Esophagus muscularis mucosa (tissue), 4 donors: Measurements from ENCODE around the gene SLC2A1. TPM values are rescaled to one million over a fixed set of nuclear protein-coding genes. Genes with fewer than 3 reads are reported as not detected.

Experiments used
- DNase-seq: peaks from one replicate; pipeline ENCODE4 v3.0.0-alpha.2; 2017; ENCODE audit errors: extremely low spot score
- H3K27ac ChIP-seq, 4 donors: fragments of 200-600 bp; sonication (generic); replicated peaks in 1 of 4; 1 replicate in 3 of 4; 2 replicates in 1 of 4; pipeline ENCODE4 v1.5.1; 2016 to 2019; ENCODE audit warnings: mild to moderate bottlenecking in 1 of 4
- H3K27me3 ChIP-seq, 4 donors: fragments of 200-600 bp; sonication (generic); one replicate each; pipeline versions ENCODE4 v1.5.1 to v1.6.0; 2016 to 2019
- H3K36me3 ChIP-seq, 4 donors: fragments of 200-600 bp; sonication (generic); one replicate each; pipeline ENCODE4 v1.5.1; 2016 to 2019
- H3K4me1 ChIP-seq, 4 donors: fragments of 200-600 bp; sonication (generic); one replicate each; pipeline ENCODE4 v1.5.1; 2016 to 2019
- H3K4me3 ChIP-seq, 4 donors: fragments of 200-600 bp; sonication (generic); 1 replicate in 2 of 4; 2 replicates in 2 of 4; pipeline ENCODE4 v1.5.1; 2016 to 2019; ENCODE audit warnings: mild to moderate bottlenecking in 4 of 4, moderate library complexity in 1 of 4
- H3K9me3 ChIP-seq, 4 donors: fragments of 200-600 bp; sonication (generic); 1 replicate in 3 of 4; 2 replicates in 1 of 4; pipeline ENCODE4 v1.5.1; 2016 to 2019
- EP300 ChIP-seq: sonication (generic); formaldehyde crosslinking; IDR thresholded peaks from one replicate; pipeline ENCODE4 v1.6.1; 2017; ENCODE audit warnings: antibody characterized with exemption
- POLR2A ChIP-seq: fragments of 450-650 bp; IDR thresholded peaks from one replicate; pipeline ENCODE4 v1.6.1; 2017; ENCODE audit warnings: antibody characterized with exemption, moderate library complexity, mild to moderate bottlenecking, low read depth
- POLR2AphosphoS5 ChIP-seq, 2 donors: sonication (generic); formaldehyde crosslinking; IDR thresholded peaks; one replicate each; pipeline ENCODE4 v1.6.1; 2017; ENCODE audit warnings: antibody characterized with exemption in 2 of 2
- WGBS: methylation state at CpG from one replicate; pipeline ENCODE4 v1.1.5; 2018; 5-methylcytosine and 5-hydroxymethylcytosine counted together
- intact Hi-C: fragments of 100-400 bp; cut with DNase I; formaldehyde crosslinking; loops from one replicate; pipeline ENCODE4 v1.15.1; 2023
- total RNA-seq, 4 donors: library from RNA; depleted of rRNA; stranded (reverse); fragments of >200 nt; gene quantifications; one replicate each; pipeline versions ENCODE4 v1.1.0 to v1.2.1, GENCODE V29; 2016
- TF ChIP-seq, protein P1 (sequence below), 3 experiments: fragments of 200-600 bp in 2 of 3; fragments of 450-650 bp in 1 of 3; sonication (generic) in 2 of 3; IDR thresholded peaks; one replicate each; pipeline ENCODE4 v1.5.1; 2017 to 2019; ENCODE audit warnings: antibody characterized with exemption in 3 of 3, mild to moderate bottlenecking in 2 of 3, moderate library complexity in 1 of 3

The SLC2A1 gene
- total RNA-seq, 4 donors from 2014 or later, result 17.4 to 63.6 (median 31.8) TPM

DNA sequence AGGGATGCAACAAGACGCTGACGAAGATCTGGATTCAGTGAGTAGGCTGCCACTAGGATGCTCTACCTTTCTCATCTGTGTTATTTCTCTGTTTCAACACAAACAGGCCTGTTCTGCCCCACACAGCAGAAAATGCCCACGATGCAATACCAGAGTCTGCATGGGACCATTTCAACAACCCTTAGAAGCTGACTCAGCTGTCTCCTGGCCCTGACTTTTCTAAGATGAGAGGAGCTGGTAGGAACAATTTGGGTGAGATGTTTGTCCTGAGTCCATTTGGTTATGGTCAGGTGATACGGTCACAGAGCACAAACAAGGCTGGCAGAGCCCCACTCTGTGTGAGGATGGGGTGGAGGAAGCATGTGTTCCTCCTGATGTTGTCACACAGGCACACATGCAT lies 11.5 kb upstream of the SLC2A1 start:
- WGBS, result 98% methylated on average over 4 of the region's 4 CpGs
- no peak overlapping the region for H3K27ac ChIP-seq
- no peak overlapping the region for H3K4me3 ChIP-seq
- TF ChIP-seq, protein P1, sequence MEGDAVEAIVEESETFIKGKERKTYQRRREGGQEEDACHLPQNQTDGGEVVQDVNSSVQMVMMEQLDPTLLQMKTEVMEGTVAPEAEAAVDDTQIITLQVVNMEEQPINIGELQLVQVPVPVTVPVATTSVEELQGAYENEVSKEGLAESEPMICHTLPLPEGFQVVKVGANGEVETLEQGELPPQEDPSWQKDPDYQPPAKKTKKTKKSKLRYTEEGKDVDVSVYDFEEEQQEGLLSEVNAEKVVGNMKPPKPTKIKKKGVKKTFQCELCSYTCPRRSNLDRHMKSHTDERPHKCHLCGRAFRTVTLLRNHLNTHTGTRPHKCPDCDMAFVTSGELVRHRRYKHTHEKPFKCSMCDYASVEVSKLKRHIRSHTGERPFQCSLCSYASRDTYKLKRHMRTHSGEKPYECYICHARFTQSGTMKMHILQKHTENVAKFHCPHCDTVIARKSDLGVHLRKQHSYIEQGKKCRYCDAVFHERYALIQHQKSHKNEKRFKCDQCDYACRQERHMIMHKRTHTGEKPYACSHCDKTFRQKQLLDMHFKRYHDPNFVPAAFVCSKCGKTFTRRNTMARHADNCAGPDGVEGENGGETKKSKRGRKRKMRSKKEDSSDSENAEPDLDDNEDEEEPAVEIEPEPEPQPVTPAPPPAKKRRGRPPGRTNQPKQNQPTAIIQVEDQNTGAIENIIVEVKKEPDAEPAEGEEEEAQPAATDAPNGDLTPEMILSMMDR (IDR thresholded peaks at IDR 0.05), result no peak
- TF ChIP-seq POLR2A (no peak), EP300 (no peak), POLR2AphosphoS5 (IDR thresholded peaks at IDR 0.05) (no peak)
- H3K36me3 ChIP-seq, result peaks cover 0 to 3% (median 0%) of the 10 kb centered on the region in 4 donors
- intact Hi-C loops, result no loop called here
- no peaks in the 10 kb centered on the region for H3K9me3 ChIP-seq
- H3K4me1 ChIP-seq, result no peaks in the 10 kb centered on the region
- no peaks in the 10 kb centered on the region for H3K27me3 ChIP-seq
- DNase-seq, result no peak

DNA sequence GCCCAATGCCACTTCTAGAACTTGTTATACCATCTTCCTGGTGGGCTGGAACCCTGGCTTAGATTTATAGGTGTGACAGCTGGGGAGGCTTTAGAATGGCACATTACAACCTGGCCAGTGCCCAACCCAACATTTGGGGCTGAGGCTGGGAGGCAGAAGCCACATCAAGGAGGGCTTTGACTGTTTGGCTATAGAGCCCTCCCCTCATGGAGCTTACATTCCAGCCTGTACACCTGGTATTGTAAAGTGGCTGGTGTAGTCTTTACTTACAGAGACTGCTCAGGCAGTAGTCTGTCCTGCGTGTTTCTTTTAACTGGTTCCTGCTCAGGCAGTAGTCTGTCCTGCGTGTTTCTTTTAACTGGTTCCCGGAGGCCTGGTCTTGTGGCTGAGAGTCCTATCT lies 10.0 kb upstream of the SLC2A1 start:
- no peaks in the 10 kb centered on the region for H3K27me3 ChIP-seq
- H3K4me1 ChIP-seq, result peaks cover 0 to 5% (median 4%) of the 10 kb centered on the region in 4 donors
- no peak overlapping the region for H3K27ac ChIP-seq
- H3K4me3 ChIP-seq, result no peak overlapping the region
- WGBS, result 71% methylated on average over 3 of the region's 3 CpGs
- TF ChIP-seq EP300, result no peak
- no peak for TF ChIP-seq POLR2A
- TF ChIP-seq, protein P1 (IDR thresholded peaks at IDR 0.05), result no peak
- no peak for TF ChIP-seq POLR2AphosphoS5 (IDR thresholded peaks at IDR 0.05)
- intact Hi-C loops, result no loop called here
- H3K36me3 ChIP-seq, result peaks cover 0 to 3% (median 0%) of the 10 kb centered on the region in 4 donors
- H3K9me3 ChIP-seq, result no peaks in the 10 kb centered on the region
- DNase-seq, result no peak

DNA sequence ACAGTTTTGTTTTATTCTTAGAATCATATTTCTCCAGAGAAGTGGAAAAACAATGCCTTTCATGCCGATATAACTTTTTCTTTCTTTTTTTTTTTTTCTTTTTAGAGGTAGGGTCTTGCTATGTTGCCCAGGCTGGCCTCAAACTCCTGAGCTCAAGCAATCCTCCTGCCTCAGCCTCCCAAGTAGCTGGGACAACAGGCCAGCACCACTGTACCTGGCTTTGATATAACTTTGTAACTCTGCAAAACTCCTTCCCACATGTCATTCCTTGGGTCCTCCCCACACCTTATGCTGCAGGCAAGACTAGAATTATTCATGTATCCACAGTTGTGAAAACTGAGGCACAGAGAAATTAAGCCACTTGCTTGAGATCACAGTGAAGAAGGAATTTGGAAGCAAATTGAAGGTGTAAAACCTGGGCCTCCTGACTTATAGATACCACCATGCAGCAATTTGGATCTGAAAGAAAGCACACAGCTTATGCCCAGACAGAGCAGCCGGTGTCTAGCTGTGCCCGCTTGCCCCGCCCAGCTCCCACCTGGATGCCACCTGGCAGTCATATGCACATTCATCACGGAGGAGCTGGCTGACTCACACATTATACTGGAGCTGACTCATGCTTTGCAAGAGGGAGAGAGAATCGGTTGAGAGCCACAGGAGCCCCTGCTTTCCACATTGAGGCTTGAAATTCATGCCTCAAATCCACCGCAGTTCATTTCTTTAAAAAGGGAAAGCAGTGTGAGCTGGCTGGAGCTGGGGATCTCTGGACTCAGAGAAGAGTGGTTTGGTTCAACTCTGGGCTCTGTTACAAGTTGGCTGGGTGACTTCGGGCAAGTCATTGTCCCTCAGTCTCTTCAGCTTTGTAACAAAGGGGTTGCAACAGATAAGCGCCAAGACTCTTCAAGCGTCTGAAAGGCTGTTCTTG lies 8.3 kb upstream of the SLC2A1 start:
- WGBS, result 72% methylated on average over 10 of the region's 10 CpGs
- Histone ChIP-seq H3K4me1 (peaks cover 10 to 22% (median 21%) of the 10 kb centered on the region in 4 donors), H3K36me3 (no peaks in the 10 kb centered on the region), H3K27ac (no peak overlapping the region), H3K4me3 (no peak overlapping the region), H3K27me3 (no peaks in the 10 kb centered on the region), H3K9me3 (no peaks in the 10 kb centered on the region)
- TF ChIP-seq, protein P1 (IDR thresholded peaks at IDR 0.05), result no peak
- DNase-seq, result no peak
- intact Hi-C loops, result no loop called here

DNA sequence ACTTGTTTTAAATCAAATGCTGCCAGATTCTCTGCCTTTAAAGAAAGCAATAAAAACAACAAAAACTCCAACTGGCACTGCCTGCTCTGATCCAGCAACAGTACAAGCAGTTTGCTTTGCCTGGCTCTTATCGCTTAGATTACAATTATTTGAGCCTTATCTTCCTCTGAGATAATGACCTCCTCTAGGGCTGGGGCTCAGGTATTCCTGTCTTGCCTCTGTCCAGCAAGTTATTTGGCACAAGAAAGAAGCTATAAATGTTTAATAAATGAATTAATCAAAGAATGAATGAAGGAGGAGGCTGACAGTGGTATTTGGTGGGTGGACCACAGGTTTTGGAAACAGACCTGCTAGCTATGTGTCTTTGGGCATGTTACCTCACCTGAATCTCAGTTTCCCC lies 6.7 kb upstream of the SLC2A1 start:
- no peak for DNase-seq

More for the DNA sequence above, 6.7 kb upstream of the SLC2A1 start:
- WGBS, result 93% methylated on average over 1 of the region's 1 CpG
- Histone ChIP-seq H3K9me3 (no peaks in the 10 kb centered on the region), H3K4me1 (peaks cover 15 to 32% (median 30%) of the 10 kb centered on the region in 4 donors), H3K4me3 (no peak overlapping the region), H3K36me3 (no peaks in the 10 kb centered on the region), H3K27me3 (no peaks in the 10 kb centered on the region), H3K27ac (no peak overlapping the region)
- intact Hi-C loops, result no loop called here
- no peak for TF ChIP-seq EP300
- TF ChIP-seq POLR2AphosphoS5 (IDR thresholded peaks at IDR 0.05), result no peak
- TF ChIP-seq POLR2A, result no peak
- TF ChIP-seq, protein P1 (IDR thresholded peaks at IDR 0.05), result no peak
